ENCODE results near the gene TVP23C.

- TF ChIP-seq CTCF (conservative IDR thresholded peaks at IDR 0.05; ENCODE audit: low read length) (no peak), EZH2phosphoT487 (IDR thresholded peaks at IDR 0.05; ENCODE audit: borderline replicate concordance, low read depth, low read length) (no peak)
Measured at GRCh38 chr17:15454346-15454745, 108.9 kb downstream of the TVP23C start.
